Small intestine (tissue), 7 donors: ENCODE measurements around the gene ATOH8. TPM values are rescaled to one million over a fixed set of nuclear protein-coding genes. Genes with fewer than 3 reads are reported as not detected.

ENCODE experiments used
- DNase-seq, 2 donors: peaks; one replicate each; pipeline versions ENCODE4 v3.0.0 to v3.0.0-alpha.2; 2013
- FAIRE-seq: peaks from 2 replicates; lab custom pipeline; 2012; peaks lifted over from hg19 to GRCh38; lab: Jason Lieb, UNC
- H3K27ac ChIP-seq, 3 donors: one replicate each; pipeline ENCODE4 v1.5.1; 2013; ENCODE audit warnings: low read length in 2 of 3, mild to moderate bottlenecking in 2 of 3, control low read depth in 1 of 3, inconsistent platforms in 1 of 3, low read depth in 1 of 3, moderate library complexity in 1 of 3
- H3K27me3 ChIP-seq, 3 donors: one replicate each; pipeline ENCODE4 v1.6.1; 2013; ENCODE audit warnings: low read length in 3 of 3, inconsistent platforms in 1 of 3; ENCODE audit not compliant: control insufficient read depth in 3 of 3, insufficient read depth in 3 of 3
- H3K36me3 ChIP-seq, 3 donors: one replicate each; pipeline ENCODE4 v1.6.1; 2013; ENCODE audit warnings: low read length in 3 of 3, inconsistent platforms in 1 of 3, low read depth in 1 of 3, mild to moderate bottlenecking in 1 of 3, moderate library complexity in 1 of 3; ENCODE audit not compliant: control insufficient read depth in 3 of 3, insufficient read depth in 2 of 3
- H3K4me1 ChIP-seq, 3 donors: one replicate each; pipeline ENCODE4 v1.6.1; 2013; ENCODE audit warnings: low read length in 2 of 3, inconsistent platforms in 1 of 3, low read depth in 1 of 3, mild to moderate bottlenecking in 1 of 3, moderate library complexity in 1 of 3; ENCODE audit not compliant: control insufficient read depth in 3 of 3, insufficient read depth in 2 of 3
- H3K4me3 ChIP-seq, 3 donors: one replicate each; pipeline ENCODE4 v1.5.1; 2013; ENCODE audit warnings: low read length in 3 of 3, control low read depth in 1 of 3, inconsistent platforms in 1 of 3, low read depth in 1 of 3, mild to moderate bottlenecking in 1 of 3, moderate library complexity in 1 of 3
- H3K9me3 ChIP-seq, 2 donors: one replicate each; pipeline ENCODE4 v1.6.1; 2013; ENCODE audit warnings: low read depth in 1 of 2, low read length in 1 of 2; ENCODE audit not compliant: control insufficient read depth in 2 of 2, insufficient read depth in 1 of 2
- WGBS, 3 donors: extraction: QIAGEN DNeasy Blood & Tissue Kit; methylation state at CpG; one replicate each; pipeline ENCODE4 v1.1.7; 2013; 5-methylcytosine and 5-hydroxymethylcytosine counted together
- polyA plus RNA-seq, 4 donors: library from polyadenylated mRNA; stranded (reverse) in 3 of 4; unstranded in 1 of 4; fragments of 200-250 nt in 3 of 4; fragments of 120-200 nt in 1 of 4; gene quantifications; one replicate each; pipeline versions ENCODE4 v1.2.1 to v1.2.3, GENCODE V29; 2013
- donor health status: healthy with polysubstance abuse.
- donor health status: control.
- donor health status: control.
- donor health status: Bipolar disorder and iron deficiency.
- donor health status: healthy.

Gene ATOH8
- polyA plus RNA-seq, 4 donors, result 1.6 to 18.4 (median 3.7) TPM

GRCh38 chr2:85812094-85812735 lies 58.4 kb downstream of the ATOH8 start:
- H3K36me3 ChIP-seq, result no peaks in the 10 kb centered on the region
- no peak overlapping the region for H3K27ac ChIP-seq
- no peak for FAIRE-seq
- peaks cover 0 to 3% (median 0%) of the 10 kb centered on the region in 3 donors for H3K27me3 ChIP-seq
- 79 to 87% (median 82%) methylated on average over 10 of the region's 10 CpGs for WGBS, 3 donors
- peaks cover 0 to 17% (median 0%) of the 10 kb centered on the region in 3 donors for H3K4me1 ChIP-seq
- no peak for DNase-seq
- H3K4me3 ChIP-seq, result no peak overlapping the region
- H3K9me3 ChIP-seq, result no peaks in the 10 kb centered on the region

GRCh38 chr2:85813211-85813981 lies 59.6 kb downstream of the ATOH8 start:
- H3K27me3 ChIP-seq, result peaks cover 0 to 8% (median 0%) of the 10 kb centered on the region in 3 donors
- 84 to 85% (median 85%) methylated on average over 7 of the region's 7 CpGs for WGBS, 3 donors
- H3K4me1 ChIP-seq, result peaks cover 0 to 17% (median 0%) of the 10 kb centered on the region in 3 donors
- DNase-seq (no peak), FAIRE-seq (no peak)
- H3K36me3 ChIP-seq, result no peaks in the 10 kb centered on the region
- no peak overlapping the region for H3K4me3 ChIP-seq
- no peaks in the 10 kb centered on the region for H3K9me3 ChIP-seq
- H3K27ac ChIP-seq, result no peak overlapping the region

GRCh38 chr2:85813982-85814801 lies 60.4 kb downstream of the ATOH8 start:
- H3K4me3 ChIP-seq, result no peak overlapping the region
- FAIRE-seq, result no peak
- H3K9me3 ChIP-seq, result no peaks in the 10 kb centered on the region
- H3K27me3 ChIP-seq, result peaks cover 0 to 8% (median 0%) of the 10 kb centered on the region in 3 donors
- 27 to 34% (median 31%) methylated on average over 13 of the region's 13 CpGs for WGBS, 3 donors
- DNase-seq, result peak; percentile 78 to 90
- no peaks in the 10 kb centered on the region for H3K36me3 ChIP-seq
- H3K4me1 ChIP-seq, result peaks cover 0 to 17% (median 0%) of the 10 kb centered on the region in 3 donors
- H3K27ac ChIP-seq, result no peak overlapping the region

- Histone ChIP-seq H3K36me3 (no peaks in the 10 kb centered on the region), H3K4me3 (no peak overlapping the region), H3K27me3 (peaks cover 0 to 12% (median 2%) of the 10 kb centered on the region in 3 donors), H3K4me1 (peaks cover 0 to 17% (median 0%) of the 10 kb centered on the region in 3 donors), H3K9me3 (no peaks in the 10 kb centered on the region), H3K27ac (no peak overlapping the region)
- WGBS, 3 donors, result 67 to 81% (median 70%) methylated on average over 9 to 10 of the region's 10 CpGs
- DNase-seq (no peak), FAIRE-seq (no peak)
These were observed 61.2 kb downstream of the ATOH8 start for GRCh38 chr2:85814802-85815550.

GRCh38 chr2:85819811-85820510 lies 66.2 kb downstream of the ATOH8 start:
- FAIRE-seq (no peak), DNase-seq (no peak)
- Histone ChIP-seq H3K4me1 (no peaks in the 10 kb centered on the region), H3K27me3 (peaks cover 0 to 13% (median 2%) of the 10 kb centered on the region in 3 donors), H3K9me3 (no peaks in the 10 kb centered on the region), H3K36me3 (no peaks in the 10 kb centered on the region), H3K4me3 (no peak overlapping the region), H3K27ac (no peak overlapping the region)
- WGBS, 3 donors, result 63 to 72% (median 66%) methylated on average over 6 of the region's 6 CpGs

GRCh38 chr2:85822766-85823165 lies 69.0 kb downstream of the ATOH8 start:
- no peak overlapping the region for H3K27ac ChIP-seq
- no peak for DNase-seq
- whole genome bisulfite sequencing, 3 donors, result 73 to 85% (median 82%) methylated on average over 5 of the region's 5 CpGs
- peaks cover 0 to 3% (median 0%) of the 10 kb centered on the region in 3 donors for H3K4me1 ChIP-seq
- FAIRE-seq, result no peak
- H3K27me3 ChIP-seq, result peaks cover 0 to 10% (median 2%) of the 10 kb centered on the region in 3 donors
- no peaks in the 10 kb centered on the region for H3K9me3 ChIP-seq
- H3K4me3 ChIP-seq, result no peak overlapping the region
- no peaks in the 10 kb centered on the region for H3K36me3 ChIP-seq

GRCh38 chr2:85823951-85824350 lies 70.2 kb downstream of the ATOH8 start:
- Histone ChIP-seq H3K36me3 (no peaks in the 10 kb centered on the region), H3K27ac (no peak overlapping the region), H3K27me3 (peaks cover 0 to 5% (median 2%) of the 10 kb centered on the region in 3 donors), H3K9me3 (no peaks in the 10 kb centered on the region), H3K4me1 (peaks cover 0 to 4% (median 0%) of the 10 kb centered on the region in 3 donors), H3K4me3 (no peak overlapping the region)
- FAIRE-seq (no peak), DNase-seq (no peak)
- WGBS, 3 donors, result 43 to 53% (median 44%) methylated on average over 2 of the region's 2 CpGs
